SK-N-SH (cell line): Measurements from ENCODE around the gene KIDINS220. TPM values are rescaled to one million over a fixed set of nuclear protein-coding genes. Genes with fewer than 3 reads are reported as not detected.

Source experiments
- CTCF ChIA-PET: fragments of 300-600, 350-600 bp; formaldehyde crosslinking; extraction: SDS; loops from one replicate; lab custom pipeline; 2021; lab: Yijun Ruan, JAX
- POLR2A ChIA-PET: fragments of 350-600 bp; sonication (Branson Sonifier 250); formaldehyde crosslinking; extraction: SDS; loops from one replicate; lab custom pipeline; 2020; ENCODE audit warnings: antibody characterized with exemption, inconsistent platforms; lab: Yijun Ruan, JAX
- DNase-seq: peaks from one replicate; pipeline ENCODE4 v3.0.0; 2012
- H2AFZ ChIP-seq: fragments of 200-600 bp; sonication (generic); 2 replicates; pipeline ENCODE4 v1.8.1; 2016; ENCODE audit warnings: antibody characterized with exemption, mild to moderate bottlenecking, low read depth
- H3F3A ChIP-seq: fragments of 200-600 bp; sonication (generic); replicated peaks from 2 replicates; pipeline ENCODE3; 2016; ENCODE audit warnings: antibody characterized with exemption, mild to moderate bottlenecking; ENCODE audit not compliant: insufficient read depth
- H3K27ac ChIP-seq, 2 experiments: fragments of 200-500 bp in 1 of 2; fragments of 200-600 bp in 1 of 2; sonication (Bioruptor generic) in 1 of 2; sonication (generic), shearing (Covaris generic) in 1 of 2; 2 replicates each; pipeline versions ENCODE4 v1.5.1 to v1.6.1; 2014 to 2016; ENCODE audit warnings: low read depth in 2 of 2, inconsistent platforms in 1 of 2, low read length in 1 of 2, mild to moderate bottlenecking in 1 of 2, mixed read lengths in 1 of 2
- H3K27me3 ChIP-seq: fragments of 200-600 bp; sonication (generic), shearing (Covaris generic); 2 replicates; pipeline ENCODE4 v1.6.1; 2016; ENCODE audit warnings: mixed run types; ENCODE audit not compliant: insufficient read depth
- H3K36me3 ChIP-seq, 2 experiments: fragments of 200-500 bp in 1 of 2; fragments of 200-600 bp in 1 of 2; sonication (Bioruptor generic) in 1 of 2; sonication (generic) in 1 of 2; replicated peaks in 1 of 2; 2 replicates each; pipeline versions ENCODE3 to v1.5.1; 2014 to 2016; ENCODE audit warnings: low read length in 1 of 2, mild to moderate bottlenecking in 1 of 2; ENCODE audit not compliant: insufficient read depth in 2 of 2, control insufficient read depth in 1 of 2
- H3K4me1 ChIP-seq, 2 experiments: fragments of 200-500 bp in 1 of 2; fragments of 200-600 bp in 1 of 2; sonication (Bioruptor generic) in 1 of 2; sonication (generic), shearing (Covaris generic) in 1 of 2; 2 replicates each; pipeline versions ENCODE4 v1.5.1 to v1.6.1; 2014 to 2016; ENCODE audit warnings: low read depth in 1 of 2, low read length in 1 of 2, mixed run types in 1 of 2; ENCODE audit not compliant: insufficient read depth in 2 of 2, control insufficient read depth in 1 of 2
- H3K4me2 ChIP-seq: fragments of 200-600 bp; sonication (generic), shearing (Covaris generic); 2 replicates; pipeline ENCODE4 v1.6.1; 2017; ENCODE audit warnings: mixed run types
- H3K4me3 ChIP-seq, 2 experiments: fragments of 200-500 bp in 1 of 2; fragments of 200-600 bp in 1 of 2; sonication (Bioruptor generic) in 1 of 2; sonication (generic), shearing (Covaris generic) in 1 of 2; 2 replicates each; pipeline versions ENCODE4 v1.5.1 to v1.8.1; 2014 to 2016; ENCODE audit warnings: low read depth in 2 of 2, inconsistent platforms in 1 of 2, low read length in 1 of 2, mild to moderate bottlenecking in 1 of 2, mixed read lengths in 1 of 2, moderate library complexity in 1 of 2
- H3K79me2 ChIP-seq: fragments of 200-600 bp; sonication (generic); 2 replicates; pipeline ENCODE4 v1.8.1; 2017; ENCODE audit warnings: mild to moderate bottlenecking; ENCODE audit not compliant: insufficient read depth
- H3K9ac ChIP-seq: fragments of 200-600 bp; sonication (generic); 2 replicates; pipeline ENCODE4 v1.6.1; 2017; ENCODE audit warnings: mixed run types
- H3K9me2 ChIP-seq: fragments of 200-600 bp; sonication (generic); 2 replicates; pipeline ENCODE4 v1.6.1; 2017; ENCODE audit warnings: mixed run types
- H3K9me3 ChIP-seq: fragments of 200-600 bp; sonication (generic); 2 replicates; pipeline ENCODE4 v1.6.1; 2017; ENCODE audit warnings: mixed run types, mild to moderate bottlenecking, moderate library complexity
- H4K20me1 ChIP-seq: fragments of 200-600 bp; sonication (generic); 2 replicates; pipeline ENCODE4 v1.6.1; 2017; ENCODE audit warnings: mild to moderate bottlenecking, mixed run types; ENCODE audit not compliant: insufficient read depth
- GABPA ChIP-seq: IDR thresholded peaks from 2 replicates; pipeline ENCODE4 v1.4.0; 2012; ENCODE audit warnings: low read depth, mild to moderate bottlenecking
- GATA2 ChIP-seq: sonication (generic); formaldehyde crosslinking; IDR thresholded peaks from 2 replicates; pipeline ENCODE4 v1.5.0; 2020; ENCODE audit warnings: mild to moderate bottlenecking, missing genetic modification reagents
- JUND ChIP-seq: IDR thresholded peaks from 2 replicates; pipeline ENCODE4 v1.4.0; 2012
- NFIC ChIP-seq: IDR thresholded peaks from 2 replicates; pipeline ENCODE4 v1.4.0; 2012; ENCODE audit warnings: borderline replicate concordance
- NRF1 ChIP-seq: IDR thresholded peaks from 2 replicates; pipeline ENCODE4 v1.6.1; 2012; ENCODE audit warnings: low read depth, mild to moderate bottlenecking, low read length
- TAF1 ChIP-seq: IDR thresholded peaks from 2 replicates; pipeline ENCODE4 v1.6.1; 2012; ENCODE audit warnings: low read depth, mild to moderate bottlenecking, low read length, moderate library complexity, borderline replicate concordance
- TCF12 ChIP-seq: IDR thresholded peaks from 2 replicates; pipeline ENCODE4 v1.4.0; 2012
- YY1 ChIP-seq: IDR thresholded peaks from 2 replicates; pipeline ENCODE4 v1.4.0; 2012; ENCODE audit warnings: low read depth, mild to moderate bottlenecking
- WGBS: methylation state at CpG from one replicate; pipeline ENCODE4 v1.1.6; 2017; ENCODE audit warnings: low lambda C conversion rate; 5-methylcytosine and 5-hydroxymethylcytosine counted together
- polyA plus RNA-seq, 3 experiments: library from polyadenylated mRNA; depleted of rRNA; stranded (reverse); fragments of >200 nt; gene quantifications; 2 replicates each; pipeline ENCODE4 v1.2.3, GENCODE V29; 2012
- TF ChIP-seq, protein P1 (sequence below): IDR thresholded peaks from 2 replicates; pipeline ENCODE4 v1.4.0; 2012; ENCODE audit warnings: low read depth, borderline replicate concordance
- TF ChIP-seq, protein P2 (sequence below): IDR thresholded peaks from 2 replicates; pipeline ENCODE4 v1.4.0; 2012; ENCODE audit warnings: low read depth
- TF ChIP-seq, protein P3 (sequence below): IDR thresholded peaks from 2 replicates; pipeline ENCODE4 v1.6.1; 2012; ENCODE audit warnings: mild to moderate bottlenecking, low read depth, low read length, moderate library complexity
- TF ChIP-seq, protein P4 (sequence below): fragments of 150-350 bp; IDR thresholded peaks from 2 replicates; pipeline ENCODE4 v1.6.1; 2016; ENCODE audit warnings: mild to moderate bottlenecking, low read depth, low read length
- TF ChIP-seq, protein P5 (sequence below): IDR thresholded peaks from 2 replicates; pipeline ENCODE4; 2012

Gene KIDINS220
- polyA plus RNA-seq, 1 of the 3 experiments (the other 2 are of a cell fraction) = 18.2 TPM

DNA sequence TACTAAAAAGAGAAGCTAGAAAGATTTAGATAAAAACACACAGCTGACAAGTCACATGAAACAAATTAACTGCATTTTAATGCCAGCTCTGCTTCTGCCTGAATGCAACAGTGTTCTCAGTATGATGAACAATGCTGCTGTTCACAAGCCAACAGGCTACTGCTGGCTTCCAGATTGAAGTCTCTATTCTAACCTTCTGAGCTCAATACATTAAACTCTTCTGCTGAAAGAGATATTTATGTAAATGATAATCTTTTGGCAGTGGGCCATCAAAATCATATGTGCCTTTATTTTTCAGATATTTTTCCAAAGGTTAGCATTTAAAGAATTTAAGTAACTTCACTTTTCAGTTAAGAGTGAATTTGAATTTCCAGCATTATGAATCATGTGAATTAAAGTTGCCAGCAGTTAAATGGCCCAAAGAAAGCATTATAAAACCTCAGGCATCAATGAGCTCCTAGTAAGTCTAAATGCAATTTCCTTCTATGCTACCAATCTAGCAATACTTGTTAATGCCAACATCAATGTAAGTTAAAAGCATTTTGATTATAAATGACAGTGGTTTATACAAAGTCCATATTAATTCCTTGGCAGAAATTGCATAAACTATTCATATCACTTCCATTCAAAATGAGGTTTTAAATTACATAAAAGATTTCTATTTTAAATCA is 83.2 kb downstream of the KIDINS220 start (continued):
- TF ChIP-seq, protein P1, sequence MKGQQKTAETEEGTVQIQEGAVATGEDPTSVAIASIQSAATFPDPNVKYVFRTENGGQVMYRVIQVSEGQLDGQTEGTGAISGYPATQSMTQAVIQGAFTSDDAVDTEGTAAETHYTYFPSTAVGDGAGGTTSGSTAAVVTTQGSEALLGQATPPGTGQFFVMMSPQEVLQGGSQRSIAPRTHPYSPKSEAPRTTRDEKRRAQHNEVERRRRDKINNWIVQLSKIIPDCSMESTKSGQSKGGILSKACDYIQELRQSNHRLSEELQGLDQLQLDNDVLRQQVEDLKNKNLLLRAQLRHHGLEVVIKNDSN = 0 out of 2 replicates have a peak, but pooled peaks have one; percentile 7
- no peak for TF ChIP-seq GABPA
- TF ChIP-seq, protein P2, sequence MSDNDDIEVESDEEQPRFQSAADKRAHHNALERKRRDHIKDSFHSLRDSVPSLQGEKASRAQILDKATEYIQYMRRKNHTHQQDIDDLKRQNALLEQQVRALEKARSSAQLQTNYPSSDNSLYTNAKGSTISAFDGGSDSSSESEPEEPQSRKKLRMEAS = no peak
- TF ChIP-seq GATA2 (CRISPR knock-in tag) = peak; percentile 41
- no peak for TF ChIP-seq NRF1
- no peak for TF ChIP-seq TAF1
- no peak for TF ChIP-seq TCF12
- peak; percentile 18; the same call in 1 of the 2 replicates for TF ChIP-seq JUND
- TF ChIP-seq YY1 = no peak
- TF ChIP-seq, protein P3, sequence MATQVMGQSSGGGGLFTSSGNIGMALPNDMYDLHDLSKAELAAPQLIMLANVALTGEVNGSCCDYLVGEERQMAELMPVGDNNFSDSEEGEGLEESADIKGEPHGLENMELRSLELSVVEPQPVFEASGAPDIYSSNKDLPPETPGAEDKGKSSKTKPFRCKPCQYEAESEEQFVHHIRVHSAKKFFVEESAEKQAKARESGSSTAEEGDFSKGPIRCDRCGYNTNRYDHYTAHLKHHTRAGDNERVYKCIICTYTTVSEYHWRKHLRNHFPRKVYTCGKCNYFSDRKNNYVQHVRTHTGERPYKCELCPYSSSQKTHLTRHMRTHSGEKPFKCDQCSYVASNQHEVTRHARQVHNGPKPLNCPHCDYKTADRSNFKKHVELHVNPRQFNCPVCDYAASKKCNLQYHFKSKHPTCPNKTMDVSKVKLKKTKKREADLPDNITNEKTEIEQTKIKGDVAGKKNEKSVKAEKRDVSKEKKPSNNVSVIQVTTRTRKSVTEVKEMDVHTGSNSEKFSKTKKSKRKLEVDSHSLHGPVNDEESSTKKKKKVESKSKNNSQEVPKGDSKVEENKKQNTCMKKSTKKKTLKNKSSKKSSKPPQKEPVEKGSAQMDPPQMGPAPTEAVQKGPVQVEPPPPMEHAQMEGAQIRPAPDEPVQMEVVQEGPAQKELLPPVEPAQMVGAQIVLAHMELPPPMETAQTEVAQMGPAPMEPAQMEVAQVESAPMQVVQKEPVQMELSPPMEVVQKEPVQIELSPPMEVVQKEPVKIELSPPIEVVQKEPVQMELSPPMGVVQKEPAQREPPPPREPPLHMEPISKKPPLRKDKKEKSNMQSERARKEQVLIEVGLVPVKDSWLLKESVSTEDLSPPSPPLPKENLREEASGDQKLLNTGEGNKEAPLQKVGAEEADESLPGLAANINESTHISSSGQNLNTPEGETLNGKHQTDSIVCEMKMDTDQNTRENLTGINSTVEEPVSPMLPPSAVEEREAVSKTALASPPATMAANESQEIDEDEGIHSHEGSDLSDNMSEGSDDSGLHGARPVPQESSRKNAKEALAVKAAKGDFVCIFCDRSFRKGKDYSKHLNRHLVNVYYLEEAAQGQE = no peak

DNA sequence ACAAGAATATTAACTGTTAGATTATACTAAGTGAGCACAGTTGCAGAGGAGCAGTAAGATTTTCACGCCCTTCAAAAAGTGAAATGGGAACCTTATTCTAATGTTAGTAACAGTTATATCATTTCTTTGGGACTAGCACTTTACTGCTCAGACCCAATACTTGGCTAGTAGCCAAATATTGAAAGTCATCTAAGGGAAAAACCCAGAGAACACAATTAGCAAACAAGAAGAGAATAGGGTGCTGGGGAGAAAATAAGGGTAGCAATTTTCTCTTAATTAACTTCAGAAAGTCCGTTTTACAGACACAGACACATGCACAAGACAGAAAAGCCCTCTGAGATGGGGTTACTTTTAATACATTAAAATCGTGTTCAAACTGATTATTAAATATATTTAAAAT is 83.8 kb downstream of the KIDINS220 start:
- H3K4me2 ChIP-seq = peak overlapping the region; percentile 16; the same call in 1 of the 2 replicates
- no peaks in the 10 kb centered on the region for H3K27me3 ChIP-seq
- no peaks in the 10 kb centered on the region; the same call in 1 of the 2 replicates for H3K9me2 ChIP-seq
- H3K36me3 ChIP-seq = peaks cover 23 to 44% of the 10 kb centered on the region in 2 experiments
- H3K79me2 ChIP-seq = no peaks in the 10 kb centered on the region
- ChIA-PET CTCF (interaction anchor here (0.7 to 1.7 kb wide), 7 partner anchors 9 to 1709 kb away, joined by 3 to 7 read pairs (median 5); no protein-coding TSS in a partner anchor), POLR2A (interaction anchor here (1.5 kb wide), 1 partner anchor 72 kb away, joined by 7 read pairs; the partner anchor contains the start of gene ID2)
- H2AFZ ChIP-seq = no peak overlapping the region
- H3F3A ChIP-seq = peaks cover 13% of the 10 kb centered on the region
- no peak overlapping the region for H3K4me3 ChIP-seq
- no peak overlapping the region for H3K9ac ChIP-seq
- no peak for DNase-seq
- TF ChIP-seq NFIC = peak; percentile 58
- TF ChIP-seq, protein P4, sequence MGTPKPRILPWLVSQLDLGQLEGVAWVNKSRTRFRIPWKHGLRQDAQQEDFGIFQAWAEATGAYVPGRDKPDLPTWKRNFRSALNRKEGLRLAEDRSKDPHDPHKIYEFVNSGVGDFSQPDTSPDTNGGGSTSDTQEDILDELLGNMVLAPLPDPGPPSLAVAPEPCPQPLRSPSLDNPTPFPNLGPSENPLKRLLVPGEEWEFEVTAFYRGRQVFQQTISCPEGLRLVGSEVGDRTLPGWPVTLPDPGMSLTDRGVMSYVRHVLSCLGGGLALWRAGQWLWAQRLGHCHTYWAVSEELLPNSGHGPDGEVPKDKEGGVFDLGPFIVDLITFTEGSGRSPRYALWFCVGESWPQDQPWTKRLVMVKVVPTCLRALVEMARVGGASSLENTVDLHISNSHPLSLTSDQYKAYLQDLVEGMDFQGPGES = no peak
- TF ChIP-seq, protein P5, sequence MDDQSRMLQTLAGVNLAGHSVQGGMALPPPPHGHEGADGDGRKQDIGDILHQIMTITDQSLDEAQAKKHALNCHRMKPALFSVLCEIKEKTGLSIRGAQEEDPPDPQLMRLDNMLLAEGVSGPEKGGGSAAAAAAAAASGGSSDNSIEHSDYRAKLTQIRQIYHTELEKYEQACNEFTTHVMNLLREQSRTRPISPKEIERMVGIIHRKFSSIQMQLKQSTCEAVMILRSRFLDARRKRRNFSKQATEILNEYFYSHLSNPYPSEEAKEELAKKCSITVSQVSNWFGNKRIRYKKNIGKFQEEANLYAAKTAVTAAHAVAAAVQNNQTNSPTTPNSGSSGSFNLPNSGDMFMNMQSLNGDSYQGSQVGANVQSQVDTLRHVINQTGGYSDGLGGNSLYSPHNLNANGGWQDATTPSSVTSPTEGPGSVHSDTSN = no peak
- TF ChIP-seq, all 33 proteins: peak for 1
- 51% methylated on average over 3 of the region's 3 CpGs for WGBS
- H3K27ac ChIP-seq = peak overlapping the region; percentile 9 to 86; a peak in 3 of 4 replicates
- peaks cover 6% of the 10 kb centered on the region; the same call in 1 of the 2 replicates for H3K9me3 ChIP-seq
- H3K4me1 ChIP-seq = peaks cover 11 to 24% of the 10 kb centered on the region in 2 experiments; a peak in 3 of 4 replicates
- peaks cover 5% of the 10 kb centered on the region; the same call in 1 of the 2 replicates for H4K20me1 ChIP-seq
